ENCODE measurements around the gene METTL9. TPM values are rescaled to one million over a fixed set of nuclear protein-coding genes. Genes with fewer than 3 reads are reported as not detected.
"Not testable (repeated sequence)": the region's sequence is repeated elsewhere in the genome, so short reads cannot be mapped to it uniquely, and the experiment has no call there.

The METTL9 gene
- total RNA-seq, 1 donor = 166 TPM

- no peak overlapping the region for H3K4me3 ChIP-seq (ENCODE audit: low read depth, low read length)
- no peak for TF ChIP-seq CTCF (IDR thresholded peaks at IDR 0.05; ENCODE audit: insufficient read depth, low read depth, low read length)
- no peak for DNase-seq (ENCODE audit: low read depth)
Observed at GRCh38 chr16:21664801-21665492, 65.6 kb downstream of the METTL9 start.

- no peak overlapping the region for H3K4me3 ChIP-seq (ENCODE audit: low read depth, low read length)
- no peak for DNase-seq (ENCODE audit: low read depth)
- TF ChIP-seq CTCF (IDR thresholded peaks at IDR 0.05; ENCODE audit: insufficient read depth, low read depth, low read length) = no peak
Observed at GRCh38 chr16:21666772-21667171, 67.4 kb downstream of the METTL9 start.

DNA sequence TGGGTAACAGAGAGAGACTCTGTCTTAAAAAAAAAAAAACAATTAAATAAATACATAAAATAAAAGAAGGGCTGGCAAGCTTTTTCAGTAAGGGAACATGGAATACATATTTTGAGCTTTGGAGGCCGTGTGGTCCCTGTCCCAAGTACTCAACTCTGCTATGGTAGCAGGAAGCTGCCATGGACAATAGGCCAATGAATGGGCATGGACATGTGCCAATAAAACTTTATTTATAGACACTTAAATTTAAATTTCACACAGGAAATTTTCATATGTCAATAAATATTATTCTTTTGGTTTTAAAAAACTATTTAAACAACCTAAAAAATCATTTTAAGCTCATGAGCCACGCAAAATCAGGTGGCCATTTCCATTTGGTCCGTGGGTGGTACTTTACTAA lies 68.2 kb downstream of the METTL9 start:
- TF ChIP-seq CTCF (IDR thresholded peaks at IDR 0.05; ENCODE audit: insufficient read depth, low read depth, low read length) = no peak
- no peak overlapping the region for H3K4me3 ChIP-seq (ENCODE audit: low read depth, low read length)
- DNase-seq (ENCODE audit: low read depth) = no peak

DNA sequence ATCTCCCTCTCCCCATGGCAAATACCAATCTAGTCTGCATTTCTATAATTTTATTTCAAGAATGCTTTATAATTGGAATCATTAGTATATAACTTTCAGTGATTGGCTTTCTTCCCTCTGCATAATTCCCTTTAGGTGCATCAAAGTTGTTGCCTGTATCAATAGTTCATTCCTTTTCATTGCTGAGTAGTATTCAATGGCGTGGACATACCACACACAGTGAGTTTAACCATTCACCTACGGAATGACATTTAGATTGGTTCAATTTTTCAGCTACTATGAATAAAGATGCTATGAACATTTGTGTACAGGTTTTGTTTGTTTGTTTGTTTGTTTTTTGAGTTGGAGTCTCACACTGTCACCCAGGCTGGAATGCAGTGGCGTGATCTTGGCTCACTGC lies 74.1 kb downstream of the METTL9 start:
- no peak for DNase-seq (ENCODE audit: low read depth)
- no peak overlapping the region for H3K4me3 ChIP-seq (ENCODE audit: low read depth, low read length)
- TF ChIP-seq CTCF (IDR thresholded peaks at IDR 0.05; ENCODE audit: insufficient read depth, low read depth, low read length) = no peak

GRCh38 chr16:21674456-21674855 lies 75.1 kb downstream of the METTL9 start:
- not testable (repeated sequence) for H3K4me3 ChIP-seq (ENCODE audit: low read depth, low read length); DNase-seq (ENCODE audit: low read depth)

DNA sequence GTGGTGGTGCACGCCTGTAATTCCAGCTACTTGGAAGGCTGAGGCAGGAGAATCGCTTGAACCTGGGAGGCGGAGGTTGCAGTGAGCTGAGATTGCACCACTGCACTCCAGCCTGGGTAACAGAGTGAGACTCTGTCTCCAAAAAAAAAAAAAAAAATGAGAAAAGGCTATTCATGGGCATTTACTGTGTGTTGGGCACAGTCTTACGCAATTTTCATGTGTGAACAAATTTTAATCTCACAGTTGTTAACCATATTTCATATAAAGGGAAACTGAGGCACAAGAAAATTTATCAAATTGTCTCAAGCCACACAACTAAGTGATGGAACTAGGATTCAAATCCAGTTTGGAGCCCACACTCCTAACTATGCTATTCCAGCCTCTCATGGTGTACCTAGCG lies 81.3 kb downstream of the METTL9 start:
- not testable (repeated sequence) for H3K4me3 ChIP-seq (ENCODE audit: low read depth, low read length); DNase-seq (ENCODE audit: low read depth)

- H3K4me3 ChIP-seq (ENCODE audit: low read depth, low read length) = no peak overlapping the region
- no peak for DNase-seq (ENCODE audit: low read depth)
- no peak for TF ChIP-seq CTCF (IDR thresholded peaks at IDR 0.05; ENCODE audit: insufficient read depth, low read depth, low read length)
Observed at GRCh38 chr16:21683184-21683583, 83.8 kb downstream of the METTL9 start.

GRCh38 chr16:21684199-21684598 lies 84.8 kb downstream of the METTL9 start:
- no peak for DNase-seq (ENCODE audit: low read depth)
- TF ChIP-seq CTCF (IDR thresholded peaks at IDR 0.05; ENCODE audit: insufficient read depth, low read depth, low read length) = peak; percentile 40
- H3K4me3 ChIP-seq (ENCODE audit: low read depth, low read length) = no peak overlapping the region
